ENCODE measurements around the gene CENPO. TPM values are rescaled to one million over a fixed set of nuclear protein-coding genes. Genes with fewer than 3 reads are reported as not detected.

Gene CENPO
- total RNA-seq, 1 experiment from 2014 or later = 27.9 TPM

DNA sequence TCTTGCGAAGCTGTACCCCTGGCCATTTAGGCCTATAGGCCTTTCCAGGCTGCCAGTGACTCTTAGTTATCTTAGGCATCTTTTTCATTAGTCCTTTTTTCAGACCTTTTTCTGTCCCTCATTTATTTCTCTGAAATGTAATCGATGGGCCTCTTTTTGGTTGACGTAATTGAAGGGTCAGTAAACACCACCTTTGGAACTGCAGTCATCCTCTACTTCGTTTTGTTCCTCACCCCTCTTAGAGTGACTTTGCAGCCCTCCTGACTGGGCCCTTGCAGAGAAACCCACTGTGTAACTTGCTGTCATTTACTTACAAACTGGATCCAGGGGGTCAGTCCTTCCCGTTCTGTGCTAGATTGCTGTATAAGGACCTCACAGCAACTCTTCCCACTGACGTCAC lies 23.2 kb downstream of the CENPO start:
- H3K4me3 ChIP-seq (replicated peaks in 1 of 2; ENCODE audit: low read depth in 1 of 2, low read length in 2 of 2) = no peak overlapping the region
- no peak overlapping the region for H3K4me2 ChIP-seq (ENCODE audit: low read length)
- ATAC-seq (no peak), DNase-seq (ENCODE audit: low read depth, low spot score) (no peak)
- peaks cover 39% of the 10 kb centered on the region for H3K79me2 ChIP-seq (ENCODE audit: insufficient read depth, low read length)
- H3K36me3 ChIP-seq (ENCODE audit: control insufficient read depth in 1 of 2, insufficient read depth in 2 of 2, low read length in 2 of 2) = peaks cover 35 to 56% of the 10 kb centered on the region in 2 experiments
- ChIA-PET RAD21 (ENCODE audit: low non-redundant PET in 1 of 2, low total read pairs in 2 of 2, uncharacterized antibody in 2 of 2, unreplicated experiment in 2 of 2) (no interaction called here), POLR2A (no interaction called here), CTCF (no interaction called here)
- BruUV-seq (replicated peaks) = no TSS peak
- H3K4me1 ChIP-seq (ENCODE audit: control insufficient read depth in 1 of 2, insufficient read depth in 2 of 2, low read length in 2 of 2) = no peaks in the 10 kb centered on the region
- TF ChIP-seq YY1 (IDR thresholded peaks at IDR 0.05; ENCODE audit: extremely low read depth, insufficient replicate concordance, low read depth, low read length) (no peak), JUND (IDR thresholded peaks at IDR 0.05) (no peak), SRF (IDR thresholded peaks at IDR 0.05; ENCODE audit: low read depth) (no peak), TCF7L2 (IDR thresholded peaks at IDR 0.05; ENCODE audit: borderline replicate concordance, extremely low read depth, insufficient read depth, insufficient read length) (no peak), SP1 (IDR thresholded peaks at IDR 0.05; ENCODE audit: low read depth) (no peak), CBX3 (IDR thresholded peaks at IDR 0.05; ENCODE audit: low read depth) (no peak), RAD21 (IDR thresholded peaks at IDR 0.05; ENCODE audit: low read depth) (no peak), POLR2AphosphoS5 (IDR thresholded peaks at IDR 0.05; ENCODE audit: low read depth, low read length) (no peak), ZFX (IDR thresholded peaks at IDR 0.05) (no peak)
- TF ChIP-seq, protein P1, sequence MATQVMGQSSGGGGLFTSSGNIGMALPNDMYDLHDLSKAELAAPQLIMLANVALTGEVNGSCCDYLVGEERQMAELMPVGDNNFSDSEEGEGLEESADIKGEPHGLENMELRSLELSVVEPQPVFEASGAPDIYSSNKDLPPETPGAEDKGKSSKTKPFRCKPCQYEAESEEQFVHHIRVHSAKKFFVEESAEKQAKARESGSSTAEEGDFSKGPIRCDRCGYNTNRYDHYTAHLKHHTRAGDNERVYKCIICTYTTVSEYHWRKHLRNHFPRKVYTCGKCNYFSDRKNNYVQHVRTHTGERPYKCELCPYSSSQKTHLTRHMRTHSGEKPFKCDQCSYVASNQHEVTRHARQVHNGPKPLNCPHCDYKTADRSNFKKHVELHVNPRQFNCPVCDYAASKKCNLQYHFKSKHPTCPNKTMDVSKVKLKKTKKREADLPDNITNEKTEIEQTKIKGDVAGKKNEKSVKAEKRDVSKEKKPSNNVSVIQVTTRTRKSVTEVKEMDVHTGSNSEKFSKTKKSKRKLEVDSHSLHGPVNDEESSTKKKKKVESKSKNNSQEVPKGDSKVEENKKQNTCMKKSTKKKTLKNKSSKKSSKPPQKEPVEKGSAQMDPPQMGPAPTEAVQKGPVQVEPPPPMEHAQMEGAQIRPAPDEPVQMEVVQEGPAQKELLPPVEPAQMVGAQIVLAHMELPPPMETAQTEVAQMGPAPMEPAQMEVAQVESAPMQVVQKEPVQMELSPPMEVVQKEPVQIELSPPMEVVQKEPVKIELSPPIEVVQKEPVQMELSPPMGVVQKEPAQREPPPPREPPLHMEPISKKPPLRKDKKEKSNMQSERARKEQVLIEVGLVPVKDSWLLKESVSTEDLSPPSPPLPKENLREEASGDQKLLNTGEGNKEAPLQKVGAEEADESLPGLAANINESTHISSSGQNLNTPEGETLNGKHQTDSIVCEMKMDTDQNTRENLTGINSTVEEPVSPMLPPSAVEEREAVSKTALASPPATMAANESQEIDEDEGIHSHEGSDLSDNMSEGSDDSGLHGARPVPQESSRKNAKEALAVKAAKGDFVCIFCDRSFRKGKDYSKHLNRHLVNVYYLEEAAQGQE (IDR thresholded peaks at IDR 0.05; ENCODE audit: low read depth) = no peak
- H3K27me3 ChIP-seq (ENCODE audit: insufficient read depth, low read length) = no peaks in the 10 kb centered on the region
- no peak overlapping the region for H3K27ac ChIP-seq (ENCODE audit: low read depth, low read length)
- H4K20me1 ChIP-seq (ENCODE audit: insufficient read depth) = no peaks in the 10 kb centered on the region
- H2AFZ ChIP-seq (ENCODE audit: low read depth, low read length, poor library complexity, severe bottlenecking) = no peak overlapping the region
- intact Hi-C loops (cut with micrococcal nuclease) = no loop called here
- no peaks in the 10 kb centered on the region for H3K9me3 ChIP-seq (ENCODE audit: control insufficient read depth in 1 of 2, insufficient read depth in 1 of 2, low read depth in 1 of 2, low read length in 2 of 2)
- H3K9ac ChIP-seq (ENCODE audit: low read length) = no peak overlapping the region
- no peaks in the 10 kb centered on the region for H3K9me2 ChIP-seq (ENCODE audit: insufficient read depth)
